HG03039 (cell line): ENCODE data around the gene GOLGA6L10.
"Not testable (repeated sequence)": the region's sequence is repeated elsewhere in the genome, so short reads cannot be mapped to it uniquely, and the experiment has no call there.

Experiments used
- ATAC-seq: cut with Tn5 transposase; IDR thresholded peaks from one replicate; pipeline ENCODE4 v1.9.1; 2021; ENCODE audit warnings: mild to moderate bottlenecking, moderate library complexity; ENCODE audit not compliant: unreplicated experiment

GOLGA6L10 gene, protein sequence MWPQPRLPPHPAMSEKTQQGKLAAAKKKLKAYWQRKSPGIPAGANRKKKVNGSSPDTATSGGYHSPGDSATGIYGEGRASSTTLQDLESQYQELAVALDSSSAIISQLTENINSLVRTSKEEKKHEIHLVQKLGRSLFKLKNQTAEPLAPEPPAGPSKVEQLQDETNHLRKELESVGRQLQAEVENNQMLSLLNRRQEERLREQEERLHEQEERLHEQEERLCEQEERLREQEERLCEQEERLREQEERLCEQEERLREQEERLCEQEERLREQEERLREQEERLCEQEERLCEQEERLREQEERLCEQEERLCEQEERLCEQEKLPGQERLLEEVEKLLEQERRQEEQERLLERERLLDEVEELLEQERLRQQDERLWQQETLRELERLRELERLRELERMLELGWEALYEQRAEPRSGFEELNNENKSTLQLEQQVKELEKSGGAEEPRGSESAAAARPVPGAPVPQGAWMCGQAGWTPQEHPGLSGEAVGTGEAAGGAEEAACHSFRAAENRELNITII

GRCh38 chr15:82349375-82349774 lies at the start of gene GOLGA6L10:
Gene GOLGA6L10 (minus strand): TSS chr15:82349475. CDS start chr15:82349375, 100 bp downstream.
- not testable (repeated sequence) for ATAC-seq

DNA sequence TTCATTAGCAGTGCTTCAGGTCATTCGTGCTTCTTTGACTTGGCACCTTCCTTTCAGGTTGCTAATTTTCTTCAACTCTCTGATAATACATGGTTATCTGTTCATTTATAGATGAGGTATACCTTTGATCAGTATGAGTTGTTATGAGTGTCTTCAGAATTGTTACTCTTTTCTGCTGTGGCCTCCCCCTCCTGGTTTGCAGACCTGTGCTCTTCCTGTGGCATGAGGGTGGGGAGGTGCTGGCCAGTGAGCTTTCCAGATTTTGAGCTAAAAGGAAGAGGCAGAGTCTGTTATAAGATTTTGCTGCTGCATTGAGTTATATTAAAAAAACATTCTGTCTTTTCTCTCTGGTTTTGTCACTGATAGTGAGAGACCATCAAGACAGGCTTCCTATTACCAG lies 49.5 kb upstream of the GOLGA6L10 start:
- ATAC-seq, result no peak

GRCh38 chr15:82397817-82398216 lies 48.5 kb upstream of the GOLGA6L10 start:
- no peak for ATAC-seq

DNA sequence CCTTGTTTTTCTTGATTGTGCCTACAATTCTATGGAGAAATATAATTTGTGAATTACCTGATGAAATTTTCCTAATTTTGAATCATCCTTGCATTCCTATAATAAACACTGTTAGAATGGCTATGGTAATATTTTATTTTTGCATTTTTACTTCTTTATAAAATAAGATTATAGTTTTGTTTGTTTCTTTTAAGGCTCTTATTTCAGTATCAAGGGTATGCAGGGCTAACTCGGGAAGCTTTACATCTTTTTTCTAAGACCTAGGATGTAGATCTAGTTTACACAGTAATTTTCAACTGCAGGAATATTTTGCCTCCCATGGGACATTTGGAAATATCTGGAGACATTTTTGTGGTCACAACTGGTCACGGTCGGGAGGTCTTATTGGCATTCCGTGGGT lies 46.5 kb upstream of the GOLGA6L10 start:
- ATAC-seq, result not testable (repeated sequence)

DNA sequence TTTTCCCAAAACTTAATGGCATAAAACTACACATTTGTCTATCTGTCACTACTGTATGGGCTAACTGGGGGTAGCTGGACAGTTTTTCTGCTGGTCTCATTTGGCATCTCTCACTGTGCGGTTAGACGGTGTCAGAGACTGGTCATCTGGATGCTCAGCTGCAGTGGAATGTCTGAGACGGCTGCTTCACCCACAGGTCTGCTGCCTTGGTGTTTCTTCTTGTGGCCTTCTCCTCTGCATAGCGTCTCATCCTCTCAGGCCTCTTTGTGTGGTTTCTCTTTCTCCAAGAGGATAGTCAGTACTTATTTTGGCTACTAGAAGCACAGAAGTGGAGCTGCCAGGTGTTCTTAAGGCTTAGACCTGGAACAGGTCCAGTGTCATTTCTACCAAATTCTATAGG lies 44.4 kb upstream of the GOLGA6L10 start:
- ATAC-seq, result no peak

DNA sequence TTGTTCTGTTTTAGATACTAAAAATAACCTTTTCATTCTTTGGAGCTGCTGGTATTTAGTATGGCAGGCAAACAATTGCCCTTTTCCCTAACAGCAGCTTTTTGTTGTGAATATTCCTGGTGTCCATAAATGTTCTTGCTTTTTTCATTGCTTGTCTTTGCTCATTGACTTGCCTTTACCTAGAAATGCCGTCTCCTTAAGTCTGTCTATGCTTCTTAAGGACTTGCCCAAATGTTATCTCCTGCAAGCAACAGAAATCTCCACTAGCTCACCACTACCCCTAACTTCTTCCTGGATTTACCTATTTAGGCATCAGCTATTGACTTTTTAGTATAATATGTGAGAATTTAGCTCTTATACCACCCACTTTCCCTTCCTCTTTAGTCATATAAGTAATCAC lies 42.8 kb upstream of the GOLGA6L10 start:
- ATAC-seq, result not testable (repeated sequence)

DNA sequence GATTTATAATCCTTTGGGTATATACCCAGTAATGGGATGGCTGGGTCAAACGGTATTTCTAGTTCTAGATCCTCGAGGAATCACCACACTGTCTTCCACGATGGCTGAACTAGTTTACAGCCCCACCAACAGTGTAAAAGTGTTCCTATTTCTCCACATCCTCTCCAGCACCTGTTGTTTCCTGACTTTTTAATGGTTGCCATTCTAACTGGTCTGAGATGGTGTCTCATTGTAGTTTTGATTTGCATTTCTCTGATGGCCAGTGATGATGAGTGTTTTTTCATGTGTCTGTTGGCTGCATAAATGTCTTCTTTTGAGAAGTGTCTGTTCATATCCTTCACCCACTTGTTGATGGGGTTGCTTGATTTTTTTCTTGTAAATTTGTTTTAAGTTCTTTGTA lies 40.9 kb upstream of the GOLGA6L10 start:
- ATAC-seq, result not testable (repeated sequence)

DNA sequence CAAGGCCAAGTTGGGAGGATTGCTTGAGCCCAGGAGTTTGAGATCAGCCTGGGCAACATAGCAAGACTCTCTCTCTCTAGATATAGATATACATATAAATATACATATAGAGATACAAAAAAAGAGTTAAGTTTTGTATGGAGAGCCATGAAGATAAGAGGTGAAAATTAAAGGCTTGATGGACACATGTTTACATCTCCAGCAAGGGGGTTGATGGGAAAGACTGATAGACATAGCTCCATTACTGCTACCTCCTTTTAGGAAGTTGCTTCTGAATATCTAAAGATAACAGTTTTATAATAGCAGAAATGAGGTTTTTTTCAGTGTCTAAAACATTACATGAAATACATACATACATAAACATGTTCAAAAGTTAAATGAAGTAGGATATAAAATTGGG lies 37.9 kb upstream of the GOLGA6L10 start:
- ATAC-seq, result not testable (repeated sequence)

DNA sequence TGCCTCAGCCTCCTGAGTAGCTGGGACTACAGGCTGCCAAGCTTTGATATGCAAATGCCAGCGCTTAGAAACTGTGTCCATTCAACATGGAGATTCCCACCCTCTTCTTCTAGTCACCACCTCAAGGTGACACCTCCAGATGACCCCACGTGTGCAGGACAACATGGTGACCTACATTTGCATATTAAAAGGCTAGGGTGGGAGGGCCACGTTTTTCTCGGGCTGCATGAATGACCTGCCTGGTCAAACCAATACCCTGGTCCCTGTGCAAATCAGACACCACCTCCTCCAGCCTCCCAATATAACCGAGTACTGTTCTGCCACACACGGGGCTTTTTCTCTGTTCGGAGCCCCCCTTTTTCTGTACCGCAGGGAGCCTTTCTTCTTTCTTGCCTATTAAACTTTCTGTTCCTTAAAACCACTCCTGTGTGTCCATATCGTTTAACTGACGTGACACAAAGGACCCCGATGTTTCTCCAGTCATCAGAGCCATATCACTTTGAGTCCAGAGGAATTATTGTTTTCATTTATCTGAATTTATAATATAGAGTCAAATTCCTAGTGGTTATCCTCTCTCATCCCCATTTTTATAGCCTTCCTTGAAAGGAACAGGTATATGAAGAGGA lies 32.2 kb upstream of the GOLGA6L10 start:
- ATAC-seq, result not testable (repeated sequence)

DNA sequence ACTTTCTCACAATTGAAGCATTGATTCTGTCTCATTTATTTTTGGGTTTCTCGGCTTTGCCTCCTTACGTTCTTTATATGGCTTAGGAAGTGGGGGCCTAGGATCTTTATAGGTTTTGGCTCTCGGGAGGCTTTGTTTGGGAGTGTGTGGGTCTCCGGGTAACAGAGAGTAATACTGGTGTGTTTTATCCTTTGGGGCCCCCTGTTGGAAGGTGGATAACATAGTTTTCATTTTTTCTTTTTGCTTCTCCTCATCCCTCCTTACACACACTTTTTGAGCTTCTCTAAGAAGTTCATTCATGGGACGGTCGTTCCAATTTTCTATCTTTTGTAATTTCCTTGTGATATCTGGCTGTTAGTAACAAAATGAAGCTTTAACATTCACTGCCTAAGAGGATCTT lies 30.3 kb upstream of the GOLGA6L10 start:
- ATAC-seq, result not testable (repeated sequence)

- ATAC-seq, result not testable (repeated sequence)
Observed at GRCh38 chr15:82373661-82374060, 24.4 kb upstream of the GOLGA6L10 start.

- ATAC-seq, result no peak
Observed at GRCh38 chr15:82371656-82372055, 22.4 kb upstream of the GOLGA6L10 start.

DNA sequence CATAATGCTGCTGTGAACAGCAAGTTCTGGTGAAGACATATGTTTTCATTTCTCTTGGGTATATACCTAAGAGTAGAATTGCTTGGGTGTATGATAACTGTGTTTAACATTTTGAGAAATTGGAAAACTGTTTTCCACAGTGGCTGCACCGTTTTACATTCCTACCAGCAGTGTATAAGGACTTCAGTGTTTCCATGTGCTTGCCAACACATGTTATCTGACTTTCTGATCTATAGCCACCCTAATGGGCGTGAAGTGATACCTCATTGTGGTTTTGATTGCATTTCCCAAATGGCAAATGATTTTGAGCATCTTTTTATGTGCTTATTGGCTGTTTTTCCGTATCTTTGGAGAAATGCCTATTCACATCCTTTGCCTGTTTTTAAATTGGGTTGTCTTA lies 18.5 kb upstream of the GOLGA6L10 start:
- not testable (repeated sequence) for ATAC-seq

DNA sequence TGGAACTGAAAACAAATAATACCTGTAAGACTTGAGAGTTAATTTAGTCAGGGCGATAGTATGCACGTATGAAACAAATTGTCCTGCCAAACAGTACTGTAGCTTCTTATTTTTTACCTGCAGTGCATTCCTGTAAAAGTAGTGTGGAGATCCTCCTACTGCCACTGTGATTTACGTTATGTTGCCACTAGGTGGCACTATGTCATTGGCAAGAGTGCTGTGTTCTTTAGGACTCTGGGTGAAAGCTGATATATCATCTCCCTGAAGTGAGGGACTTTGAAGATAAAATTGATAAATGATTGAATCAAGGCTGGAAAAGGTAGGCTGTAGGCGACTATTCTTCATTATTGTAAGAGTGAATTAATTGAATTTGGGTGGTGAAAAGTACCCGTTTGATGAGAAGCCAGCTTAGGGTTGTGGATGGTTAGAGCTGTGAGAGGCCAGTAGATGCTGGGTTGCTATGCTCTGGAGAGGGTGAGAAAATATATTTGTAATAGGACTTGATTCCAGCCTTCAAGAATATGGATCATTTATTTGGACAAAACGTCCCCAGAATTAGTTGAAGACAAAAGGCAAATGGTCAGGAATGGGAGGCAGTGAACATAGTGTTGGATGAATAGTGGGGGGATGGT lies 16.5 kb upstream of the GOLGA6L10 start:
- ATAC-seq, result not testable (repeated sequence)

DNA sequence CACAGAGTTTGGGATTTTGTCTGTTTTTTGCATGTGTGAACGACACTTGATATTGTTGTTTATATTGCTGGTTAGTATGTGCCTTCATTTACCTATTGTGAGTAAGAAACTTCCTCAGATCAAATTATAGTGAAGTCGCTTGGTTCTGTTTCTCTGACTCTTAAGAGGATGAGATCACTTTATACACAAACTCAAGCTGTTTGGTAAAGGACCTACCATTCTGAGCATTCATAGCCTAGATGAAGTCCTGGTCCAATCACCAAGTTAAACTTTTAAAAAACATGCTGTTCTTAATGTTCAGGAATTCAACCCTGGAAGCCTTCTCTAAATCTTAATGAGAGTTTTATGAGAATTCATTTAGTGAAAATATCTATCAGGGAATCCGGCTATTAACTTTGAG lies 15.3 kb upstream of the GOLGA6L10 start:
- not testable (repeated sequence) for ATAC-seq

- not testable (repeated sequence) for ATAC-seq
Observed at GRCh38 chr15:82362790-82363189, 13.5 kb upstream of the GOLGA6L10 start.

DNA sequence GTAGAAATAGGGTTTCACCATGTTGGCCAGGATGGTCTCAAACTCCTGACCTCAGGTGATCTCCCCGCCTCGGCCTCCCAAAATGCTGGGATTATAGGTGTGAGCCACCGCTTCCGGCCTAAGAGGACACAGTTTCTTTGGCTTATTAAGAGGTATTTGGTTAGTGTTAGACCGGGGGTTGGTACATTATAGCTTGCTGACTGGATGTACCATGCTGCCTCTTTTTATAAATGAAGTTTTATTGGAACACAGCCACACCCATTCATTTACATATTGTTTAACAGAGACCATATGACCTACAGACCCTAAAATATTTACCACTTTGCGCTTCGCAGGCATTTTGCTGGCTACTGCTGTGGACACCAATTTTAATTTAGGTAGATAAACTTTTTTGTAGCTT lies 11.3 kb upstream of the GOLGA6L10 start:
- not testable (repeated sequence) for ATAC-seq

DNA sequence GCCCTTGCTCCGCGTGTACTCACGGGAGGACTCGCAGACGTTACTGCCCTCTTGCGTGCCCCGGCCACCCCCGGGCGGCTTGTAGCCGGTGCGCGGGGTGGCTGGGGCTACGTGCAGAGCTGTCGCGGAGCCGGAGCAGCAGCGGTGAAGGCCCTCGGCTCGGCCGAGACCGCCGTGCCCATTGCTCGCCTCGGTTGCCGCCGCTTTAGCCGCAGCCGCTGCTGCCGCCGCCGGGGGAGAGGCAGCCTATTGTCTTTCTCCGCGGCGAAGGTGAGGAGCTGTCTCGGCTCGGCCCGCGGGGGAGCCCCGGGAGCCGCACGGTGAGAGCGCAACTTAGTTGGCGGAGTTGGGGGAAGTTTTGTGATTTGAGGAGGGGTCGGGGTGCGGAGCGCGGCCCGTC lies 5.8 kb upstream of the GOLGA6L10 start:
- not testable (repeated sequence) for ATAC-seq

GRCh38 chr15:82354546-82354945 lies 5.3 kb upstream of the GOLGA6L10 start:
- not testable (repeated sequence) for ATAC-seq

- ATAC-seq, result not testable (repeated sequence)
Observed at GRCh38 chr15:82347645-82348044, 1.6 kb downstream of the GOLGA6L10 start.

DNA sequence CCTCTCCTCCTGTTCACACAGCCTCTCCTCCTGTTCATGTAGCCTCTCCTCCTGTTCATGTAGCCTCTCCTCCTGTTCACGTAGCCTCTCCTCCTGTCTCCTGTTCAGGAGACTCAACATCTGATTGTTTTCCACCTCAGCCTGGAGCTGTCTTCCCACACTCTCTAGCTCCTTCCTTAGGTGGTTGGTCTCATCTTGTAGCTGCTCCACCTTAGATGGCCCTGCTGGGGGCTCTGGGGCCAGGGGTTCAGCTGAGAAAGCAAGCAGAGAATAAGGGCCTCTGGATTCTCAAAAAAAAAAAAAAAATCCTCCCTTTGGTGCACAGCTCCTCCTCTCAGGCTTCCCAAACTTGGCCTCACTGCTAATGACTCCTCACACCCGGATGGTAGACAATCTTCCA lies 4.1 kb downstream of the GOLGA6L10 start:
- not testable (repeated sequence) for ATAC-seq
